Stimulated activated naive CD4-positive, alpha-beta T cell (primary cell): ENCODE data around the gene MCRIP1.

ENCODE experiments used
- DNase-seq, 6 experiments: peaks; one replicate each; lab custom pipeline; 2025; lab: John Stamatoyannopoulos, UW

MCRIP1 gene

DNA sequence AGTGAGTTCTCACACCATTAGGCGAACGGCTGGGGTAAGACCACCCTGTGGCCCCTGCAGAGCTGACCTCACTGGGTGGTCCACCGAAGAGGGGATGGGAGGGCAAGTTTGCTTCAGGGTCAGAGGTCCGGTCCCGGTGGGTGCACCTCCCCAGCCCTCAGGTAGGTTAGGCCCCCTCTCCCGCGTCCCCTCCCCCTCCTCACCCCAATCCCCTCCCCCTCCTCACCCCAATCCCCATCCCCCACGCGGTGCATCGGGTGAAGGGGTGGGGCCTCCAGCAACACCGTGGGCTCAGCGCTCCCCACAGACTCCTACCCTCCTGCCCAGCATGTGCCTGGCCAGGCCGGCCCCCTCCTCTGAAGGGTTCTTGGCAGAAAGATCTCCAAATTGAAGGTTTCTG is 13.4 kb downstream of the MCRIP1 start:
- DNase-seq, result no peak

DNA sequence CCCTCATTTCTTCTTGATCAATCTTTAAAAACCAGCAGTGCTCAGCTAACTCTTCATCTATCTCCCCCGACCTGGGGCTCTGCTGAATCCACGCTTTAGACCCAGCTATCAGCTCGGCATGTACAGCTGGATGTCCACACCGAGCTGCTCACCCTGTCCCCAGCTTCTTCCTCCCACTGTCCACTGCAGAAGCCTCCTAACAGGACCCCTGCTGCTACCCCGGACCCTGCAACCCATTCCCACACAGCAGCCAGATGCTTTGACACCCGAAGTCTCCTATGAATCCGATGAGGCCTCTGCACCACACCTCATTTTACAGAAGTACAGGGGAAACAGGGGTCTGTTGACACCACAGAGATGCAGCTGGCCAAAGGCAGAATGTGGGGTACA is 15.3 kb downstream of the MCRIP1 start:
- no peak for DNase-seq

DNA sequence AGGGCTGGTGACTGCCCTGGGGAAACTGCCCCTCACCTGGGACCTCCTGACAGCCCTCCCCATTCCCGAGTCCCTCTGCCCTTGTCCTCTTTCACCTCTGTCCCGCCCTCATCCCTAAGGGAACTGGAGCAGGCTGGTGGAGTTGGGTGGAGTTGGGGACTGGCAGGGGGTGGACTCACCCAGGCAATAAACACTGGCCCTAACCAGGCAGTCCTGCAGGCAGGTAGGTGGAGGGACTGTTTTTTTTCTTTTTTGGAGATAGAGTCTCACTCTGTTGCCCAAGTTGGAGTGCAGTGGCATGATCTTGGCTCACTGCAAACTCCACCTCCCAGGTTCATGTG is 17.5 kb downstream of the MCRIP1 start:
- no peak for DNase-seq

DNA sequence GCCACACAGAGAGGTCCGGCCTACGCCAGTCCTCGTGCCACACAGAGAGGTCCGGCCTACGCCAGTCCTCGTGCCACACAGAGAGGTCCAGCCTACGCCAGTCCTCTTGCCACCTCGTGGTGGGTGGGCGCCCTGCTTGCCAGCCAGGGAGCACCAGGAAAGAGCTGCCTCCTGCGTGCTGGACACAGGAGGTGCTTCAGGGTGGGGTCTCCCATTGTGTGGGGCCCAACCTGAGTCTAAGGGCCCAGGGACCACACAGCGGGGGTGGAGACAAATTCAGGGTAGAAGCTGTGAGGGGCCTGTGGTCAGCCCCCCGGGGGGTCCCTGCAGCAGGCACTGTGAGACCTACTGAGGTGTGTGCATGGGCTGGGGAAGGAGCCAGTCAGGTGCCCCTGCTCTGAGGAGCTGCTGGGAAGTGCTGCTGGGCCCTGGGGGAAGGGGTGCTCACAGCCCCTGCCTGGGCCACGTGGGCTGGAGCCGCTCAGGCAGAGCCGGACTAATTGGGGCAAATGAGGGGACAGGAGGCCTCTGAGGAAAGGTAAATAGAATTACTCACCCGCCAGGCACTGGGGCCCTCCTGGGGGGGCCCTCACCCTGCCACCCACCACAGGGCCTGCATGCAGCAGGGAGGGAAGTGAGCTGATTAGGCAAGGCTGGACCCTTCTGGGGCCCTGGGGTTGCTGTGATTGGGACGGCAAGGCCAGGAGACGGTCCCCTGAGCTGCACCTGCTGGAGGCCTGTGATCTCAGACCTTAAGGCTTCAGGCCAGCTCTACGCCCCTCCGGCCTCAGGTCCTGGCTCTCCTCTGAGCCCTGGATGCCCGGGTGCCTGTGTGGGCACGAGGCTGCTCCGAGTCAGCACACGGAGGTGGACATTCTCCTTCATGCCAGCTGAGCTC is 18.1 kb downstream of the MCRIP1 start:
- no peak for DNase-seq

DNA sequence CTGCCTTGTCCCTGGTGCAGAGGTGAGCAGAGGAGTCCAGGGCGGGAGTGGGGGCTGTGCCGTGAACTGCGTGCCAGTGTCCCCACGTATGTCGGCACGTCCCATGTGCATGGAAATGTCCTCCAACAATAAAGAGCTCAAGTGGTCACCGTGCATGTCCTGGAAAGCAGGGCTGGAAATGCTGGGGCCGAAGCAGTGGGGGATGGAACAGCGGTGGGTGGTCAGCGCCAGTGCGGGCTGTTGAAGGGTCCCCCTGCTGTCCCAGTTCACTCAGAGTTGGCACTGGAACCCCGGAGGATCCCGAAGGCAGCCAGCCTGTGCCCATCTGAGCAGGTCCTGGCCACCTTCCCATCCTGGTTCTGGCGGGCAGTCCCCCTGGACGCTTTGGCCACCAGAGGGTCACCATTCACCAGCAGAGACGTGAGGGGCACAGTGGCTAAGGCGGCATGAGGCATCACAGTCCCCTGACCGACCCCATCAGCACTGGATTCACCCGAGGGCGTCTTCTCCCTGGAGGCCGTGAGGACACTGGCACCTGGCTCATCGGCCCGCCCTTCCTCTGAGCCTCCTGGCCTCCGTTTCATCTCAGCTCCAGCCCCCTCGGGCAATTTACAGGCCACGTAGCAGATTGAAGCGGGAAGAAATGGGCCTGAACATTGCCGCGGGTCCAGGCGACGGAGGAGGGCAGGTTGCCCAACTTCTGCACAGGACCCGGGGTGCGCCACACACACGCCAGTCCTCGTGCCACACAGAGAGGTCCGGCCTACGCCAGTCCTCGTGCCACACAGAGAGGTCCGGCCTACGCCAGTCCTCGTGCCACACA is 19.0 kb downstream of the MCRIP1 start:
- no peak for DNase-seq

DNA sequence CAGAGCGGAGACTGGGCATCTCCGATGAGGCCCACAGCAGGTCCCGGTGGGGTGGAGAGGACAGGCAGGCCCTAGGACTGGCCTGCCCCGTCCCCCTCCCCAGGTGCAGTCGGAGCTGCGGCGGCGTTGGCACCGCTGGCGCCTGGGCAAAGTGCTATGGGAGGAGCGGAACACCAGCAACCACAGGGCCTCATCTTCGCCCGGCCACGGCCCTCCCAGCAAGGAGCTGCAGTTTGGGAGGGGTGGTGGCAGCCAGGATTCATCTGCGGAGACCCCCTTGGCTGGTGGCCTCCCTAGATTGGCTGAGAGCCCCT is 19.8 kb downstream of the MCRIP1 start:
- DNase-seq, result no peak

DNA sequence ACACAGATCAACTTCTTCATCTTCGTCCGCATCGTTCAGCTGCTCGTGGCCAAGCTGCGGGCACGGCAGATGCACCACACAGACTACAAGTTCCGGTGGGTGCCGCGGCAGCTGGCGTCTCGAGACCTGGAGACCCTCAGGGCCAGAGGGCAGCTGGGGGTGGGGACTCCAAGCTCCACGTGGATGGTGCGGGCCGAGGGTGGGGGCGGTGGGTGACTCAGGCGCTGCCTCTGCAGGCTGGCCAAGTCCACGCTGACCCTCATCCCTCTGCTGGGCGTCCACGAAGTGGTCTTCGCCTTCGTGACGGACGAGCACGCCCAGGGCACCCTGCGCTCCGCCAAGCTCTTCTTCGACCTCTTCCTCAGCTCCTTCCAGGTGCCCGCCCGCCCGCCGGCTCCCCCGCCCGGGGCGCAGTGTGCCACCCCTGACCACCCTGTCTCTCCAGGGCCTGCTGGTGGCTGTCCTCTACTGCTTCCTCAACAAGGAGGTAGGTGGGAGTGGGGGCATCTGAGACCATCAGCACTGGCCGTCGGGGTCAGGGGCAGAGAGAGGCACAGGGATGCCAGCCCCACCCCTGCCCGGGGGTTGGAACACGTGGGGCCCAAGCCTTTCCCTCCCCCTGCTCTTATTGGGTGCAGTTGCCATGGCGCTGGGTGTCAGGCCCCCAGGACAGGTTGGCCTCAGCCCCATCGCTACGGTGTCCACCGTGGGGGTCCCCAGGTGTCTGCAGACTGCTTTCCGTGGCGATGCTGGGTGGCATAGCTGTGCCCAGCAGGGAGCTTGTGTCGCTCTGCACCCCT is 20.3 kb downstream of the MCRIP1 start:
- no peak for DNase-seq

DNA sequence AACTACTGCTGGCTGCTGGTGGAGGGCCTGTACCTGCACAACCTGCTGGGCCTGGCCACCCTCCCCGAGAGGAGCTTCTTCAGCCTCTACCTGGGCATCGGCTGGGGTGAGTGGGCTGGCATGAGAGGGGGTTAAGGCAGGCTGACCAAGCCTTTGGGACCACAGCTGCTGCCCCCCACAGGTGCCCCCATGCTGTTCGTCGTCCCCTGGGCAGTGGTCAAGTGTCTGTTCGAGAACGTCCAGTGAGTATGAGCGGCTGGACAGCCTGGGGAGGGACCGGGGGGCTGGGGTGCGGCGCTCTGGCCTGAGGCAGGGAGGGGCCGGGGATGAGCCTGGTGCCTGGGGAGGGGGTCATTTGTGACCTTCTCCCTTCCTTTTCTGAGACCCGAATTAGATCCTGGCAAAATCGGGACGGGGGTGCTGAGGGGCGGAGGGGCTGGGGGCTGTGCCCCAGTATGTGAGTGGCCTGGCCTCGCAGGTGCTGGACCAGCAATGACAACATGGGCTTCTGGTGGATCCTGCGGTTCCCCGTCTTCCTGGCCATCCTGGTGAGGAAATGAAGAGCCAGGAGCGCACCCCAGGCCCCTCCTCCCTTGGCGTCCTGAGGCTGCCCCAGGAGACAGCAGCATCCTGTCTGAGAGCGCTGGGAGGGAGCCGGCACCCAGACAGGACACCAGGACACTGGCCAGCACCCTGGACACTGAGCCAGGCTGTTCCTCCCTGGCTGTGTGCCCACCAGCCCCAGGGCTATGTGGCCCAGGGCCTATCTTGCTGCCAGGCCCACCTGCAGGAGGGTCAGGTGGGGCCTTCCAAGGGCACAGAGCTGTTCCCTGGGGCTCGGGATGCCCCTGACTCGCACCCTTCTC is 21.2 kb downstream of the MCRIP1 start:
- DNase-seq, result no peak

DNA sequence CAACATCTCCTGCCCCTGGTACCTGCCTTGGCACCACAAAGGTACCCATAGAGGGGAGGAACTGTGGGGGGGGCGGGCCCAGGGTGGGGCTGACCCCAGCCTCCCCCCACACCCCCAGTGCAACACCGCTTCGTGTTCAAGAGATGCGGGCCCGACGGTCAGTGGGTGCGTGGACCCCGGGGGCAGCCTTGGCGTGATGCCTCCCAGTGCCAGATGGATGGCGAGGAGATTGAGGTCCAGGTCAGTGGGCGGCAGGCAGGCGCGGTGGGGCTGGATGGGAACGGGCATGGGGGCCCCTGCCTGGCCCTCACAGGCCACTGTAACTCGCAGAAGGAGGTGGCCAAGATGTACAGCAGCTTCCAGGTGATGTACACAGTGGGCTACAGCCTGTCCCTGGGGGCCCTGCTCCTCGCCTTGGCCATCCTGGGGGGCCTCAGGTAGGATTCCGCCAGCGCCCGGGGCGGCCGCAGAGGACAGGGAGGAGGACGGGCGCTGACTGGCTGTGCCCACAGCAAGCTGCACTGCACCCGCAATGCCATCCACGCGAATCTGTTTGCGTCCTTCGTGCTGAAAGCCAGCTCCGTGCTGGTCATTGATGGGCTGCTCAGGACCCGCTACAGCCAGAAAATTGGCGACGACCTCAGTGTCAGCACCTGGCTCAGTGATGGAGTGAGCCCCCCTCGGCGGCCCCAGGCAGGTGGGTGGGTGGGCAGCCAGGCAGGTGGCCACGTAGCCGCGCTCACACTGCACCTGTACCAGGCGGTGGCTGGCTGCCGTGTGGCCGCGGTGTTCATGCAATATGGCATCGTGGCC is 22.0 kb downstream of the MCRIP1 start:
- no peak for DNase-seq

DNA sequence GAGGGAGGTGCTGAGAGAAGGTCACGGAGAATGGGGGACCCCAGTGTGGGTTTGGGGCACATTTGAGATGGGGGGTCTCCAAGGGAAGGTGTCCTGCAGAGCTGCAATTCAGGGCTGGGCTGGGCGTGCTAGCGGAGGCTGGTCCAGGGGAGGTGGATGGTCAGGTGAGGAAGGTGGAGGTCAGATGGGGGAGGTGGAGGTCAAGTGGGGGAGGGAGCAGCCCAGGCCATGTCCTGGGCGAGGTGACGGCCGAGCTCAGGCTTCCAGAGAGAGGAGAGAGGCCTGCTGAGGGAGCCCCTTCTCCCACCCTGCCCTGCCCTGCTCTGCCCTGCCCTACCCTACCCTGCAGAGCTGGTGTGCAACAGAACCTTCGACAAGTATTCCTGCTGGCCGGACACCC is 22.6 kb downstream of the MCRIP1 start:
- DNase-seq, result no peak

DNA sequence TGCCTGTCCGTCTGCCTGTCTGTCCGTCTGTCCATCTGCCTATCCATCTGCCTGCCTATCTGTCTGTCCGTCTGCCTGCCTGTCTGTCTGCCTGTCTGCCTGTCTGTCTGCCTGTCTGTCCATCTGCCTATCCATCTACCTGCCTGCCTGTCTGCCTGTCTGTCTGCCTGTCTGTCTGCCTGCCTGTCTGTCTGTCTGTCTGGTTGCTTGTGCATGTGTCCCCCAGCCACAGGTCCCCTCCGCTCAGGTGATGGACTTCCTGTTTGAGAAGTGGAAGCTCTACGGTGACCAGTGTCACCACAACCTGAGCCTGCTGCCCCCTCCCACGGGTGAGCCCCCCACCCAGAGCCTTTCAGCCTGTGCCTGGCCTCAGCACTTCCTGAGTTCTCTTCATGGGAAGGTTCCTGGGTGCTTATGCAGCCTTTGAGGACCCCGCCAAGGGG is 23.5 kb downstream of the MCRIP1 start:
- DNase-seq, result no peak

DNA sequence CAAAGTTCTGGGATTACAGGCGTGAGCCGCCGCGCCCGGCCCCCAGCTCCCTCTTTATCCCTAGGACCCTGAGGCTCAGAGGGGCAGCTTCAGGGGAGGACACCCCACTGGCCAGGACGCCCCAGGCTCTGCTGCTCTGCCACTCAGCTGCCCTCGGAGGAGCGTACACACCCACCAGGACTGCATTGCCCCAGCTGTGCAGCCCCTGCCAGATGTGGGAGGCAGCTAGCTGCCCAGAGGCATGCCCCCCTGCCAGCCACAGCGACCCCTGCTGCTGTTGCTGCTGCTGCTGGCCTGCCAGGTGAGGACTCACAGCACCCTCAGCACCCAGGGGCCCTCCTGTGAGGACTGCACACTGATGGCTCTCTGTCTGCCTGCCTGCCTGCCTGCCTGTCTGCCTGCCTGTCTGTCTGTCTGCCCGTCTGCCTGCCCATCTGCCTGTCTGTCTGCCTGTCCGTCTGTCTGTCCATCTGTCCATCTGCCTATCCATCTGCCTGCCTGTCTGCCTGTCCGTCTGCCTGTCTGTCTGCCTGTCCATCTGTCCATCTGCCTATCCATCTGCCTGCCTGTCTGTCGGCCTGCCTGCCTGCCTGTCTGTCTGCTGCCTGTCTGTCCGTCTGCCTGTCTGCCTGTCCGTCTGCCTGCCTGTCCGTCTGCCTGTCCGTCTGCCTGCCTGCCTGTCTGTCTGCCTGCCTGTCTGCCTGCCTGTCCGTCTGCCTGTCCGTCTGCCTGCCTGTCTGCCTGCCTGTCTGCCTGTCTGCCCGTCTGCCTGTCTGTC is 24.1 kb downstream of the MCRIP1 start:
- DNase-seq, result no peak

DNA sequence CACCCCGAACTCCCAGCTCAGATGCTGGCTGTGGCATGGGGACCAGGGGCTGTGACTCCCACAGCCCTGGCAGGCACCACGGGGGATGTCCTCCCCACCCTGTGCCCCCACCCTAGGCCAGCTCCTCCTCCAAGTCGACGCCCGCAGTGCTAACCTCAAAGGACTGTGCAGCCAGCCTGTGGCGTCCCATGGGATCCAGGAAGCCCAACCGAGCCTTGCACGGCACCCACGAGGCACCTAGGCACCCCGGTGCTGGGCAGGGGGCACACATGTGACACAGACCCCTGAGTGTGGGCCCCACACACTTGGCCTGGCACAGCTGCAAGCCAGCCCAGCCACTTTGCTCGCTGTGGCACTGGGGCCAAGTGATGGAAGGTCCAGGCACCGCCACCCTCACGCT is 25.3 kb downstream of the MCRIP1 start:
- DNase-seq, result no peak

DNA sequence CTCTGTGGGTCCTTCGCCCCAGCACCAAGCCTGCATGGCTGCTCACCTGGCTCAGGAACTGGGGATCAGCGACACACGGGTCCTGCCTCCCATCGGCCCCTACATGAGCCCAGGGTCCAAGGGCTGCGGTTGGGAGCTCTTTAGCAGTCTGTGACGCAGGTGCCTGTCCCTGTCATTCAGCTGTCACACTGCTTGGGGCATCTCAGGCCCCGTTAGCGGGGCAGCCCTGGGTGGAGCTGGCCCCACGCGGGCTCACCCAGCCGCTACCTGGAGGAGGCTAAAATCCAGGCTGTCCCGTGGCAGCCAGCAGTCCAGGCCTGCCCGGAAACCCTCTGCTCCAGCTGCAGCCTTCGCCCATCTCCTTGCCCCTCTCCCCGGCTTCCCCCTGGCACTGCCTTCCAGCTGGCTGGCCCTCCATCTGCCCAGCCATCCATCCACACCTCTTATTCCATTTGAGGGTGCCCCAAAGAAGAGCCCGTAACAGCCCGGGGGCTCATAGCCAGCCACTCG is 25.8 kb downstream of the MCRIP1 start:
- DNase-seq, result no peak

DNA sequence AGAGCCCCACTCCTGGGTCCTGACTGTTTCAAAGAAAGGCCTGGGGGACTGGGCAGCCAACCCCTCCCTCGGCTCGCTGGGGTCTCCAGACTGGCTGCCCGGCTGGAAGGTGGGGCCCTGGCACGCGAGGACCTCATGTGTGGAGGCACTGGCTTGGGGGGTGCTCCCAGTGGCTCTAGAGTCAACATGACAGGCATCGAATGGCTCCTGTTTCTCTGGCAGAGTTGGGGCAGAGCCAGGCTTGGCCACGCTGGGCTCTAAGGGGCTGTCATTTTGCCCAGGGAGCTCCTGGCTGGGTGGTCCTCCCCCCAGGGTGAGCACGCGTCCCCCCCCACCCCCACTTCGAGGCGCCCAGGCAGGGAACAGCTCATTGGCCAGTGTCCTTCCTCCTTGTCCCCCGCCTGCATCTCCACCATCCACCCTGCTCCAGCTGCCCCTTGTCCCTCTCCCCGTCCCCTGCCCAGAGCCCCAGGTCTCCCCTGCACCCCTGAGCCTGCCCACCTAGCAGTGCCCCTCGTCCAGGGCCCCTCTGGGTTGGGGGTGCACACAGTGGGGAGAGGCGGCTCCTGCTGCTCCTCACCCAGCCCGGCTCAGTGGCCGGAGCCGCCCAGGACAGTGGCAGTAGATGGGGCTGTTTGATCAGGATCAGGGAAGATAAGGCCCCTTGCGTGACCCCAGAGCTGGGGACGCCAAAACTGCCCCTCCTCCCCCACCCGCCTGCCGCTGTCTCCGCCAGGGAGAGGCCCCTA is 26.5 kb downstream of the MCRIP1 start:
- DNase-seq, result no peak

DNA sequence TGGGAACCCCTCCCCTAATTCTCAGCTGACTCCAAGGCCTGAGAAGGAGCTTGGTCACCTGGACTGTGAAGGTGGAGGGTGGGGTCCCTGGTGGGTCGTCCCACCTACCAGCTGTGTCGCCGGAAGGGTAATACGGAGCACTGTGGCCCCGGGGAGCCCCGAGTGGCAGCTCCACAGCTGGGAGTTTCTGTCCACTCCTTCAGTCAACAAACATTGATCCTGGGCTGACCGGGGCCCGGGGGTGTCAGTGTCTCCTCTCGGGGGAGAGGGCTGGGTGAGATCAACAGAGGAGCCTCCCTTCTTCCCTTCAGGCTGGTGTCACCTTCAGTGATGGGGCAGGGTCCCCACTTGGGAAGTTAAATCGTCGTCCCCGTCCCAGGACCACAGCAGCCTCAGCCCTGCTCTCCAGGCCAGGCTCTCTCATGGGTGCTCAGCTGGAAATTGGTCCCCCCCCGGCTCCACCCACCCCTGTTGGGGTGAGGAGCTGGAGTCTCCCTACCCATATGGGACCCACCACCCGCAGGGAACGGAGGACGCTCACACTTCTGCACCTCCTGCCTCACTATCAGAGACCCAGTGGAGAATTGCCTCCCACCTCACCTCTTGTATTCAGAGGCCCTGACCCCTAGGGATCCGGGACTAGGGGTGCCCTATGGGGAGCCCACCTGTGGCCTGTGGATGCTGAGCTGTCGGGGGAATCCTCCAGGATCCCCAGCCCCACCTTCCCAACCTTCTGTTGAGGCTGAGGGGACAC is 27.2 kb downstream of the MCRIP1 start:
- no peak for DNase-seq

DNA sequence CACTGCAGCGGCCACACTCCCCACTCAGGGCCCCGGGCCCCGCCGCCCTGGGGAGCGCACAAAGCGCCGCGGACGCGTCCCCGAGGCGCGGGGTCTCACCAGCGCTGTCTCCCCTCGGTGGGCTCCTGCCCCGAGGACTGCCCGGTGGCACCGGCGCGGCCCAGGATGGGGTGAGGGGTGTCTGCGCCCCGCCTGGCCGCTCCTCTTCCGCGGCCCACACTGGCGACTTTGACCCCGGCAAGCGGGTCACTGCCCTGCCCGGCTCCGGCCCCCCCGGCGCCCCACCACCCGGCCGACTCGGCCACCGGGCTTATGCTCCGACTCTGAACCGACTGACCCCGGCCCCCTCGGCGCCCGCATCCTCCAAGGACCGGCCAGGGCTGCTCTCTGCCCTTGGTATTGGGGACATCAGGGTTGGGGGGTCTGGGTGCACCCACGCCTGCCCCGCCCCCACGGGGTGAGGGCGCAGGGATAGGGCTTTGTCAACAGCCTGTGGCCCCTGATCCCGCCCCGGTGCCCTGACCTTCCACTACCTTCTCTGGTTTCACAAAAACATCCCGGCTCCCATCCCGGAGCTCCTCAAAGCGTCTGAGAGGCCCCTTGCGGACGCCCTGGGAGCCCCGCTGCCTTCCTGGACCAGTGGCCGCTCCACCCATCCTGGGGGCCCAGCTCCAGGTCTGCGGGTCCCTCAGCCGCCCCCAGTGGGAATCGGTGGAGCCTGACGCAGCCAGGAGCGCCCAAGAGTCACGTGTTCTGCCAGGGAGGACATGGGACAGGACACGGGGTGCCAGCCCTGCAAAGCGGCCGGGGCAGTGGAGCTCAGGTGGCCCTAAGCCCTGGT is 28.3 kb downstream of the MCRIP1 start:
- no peak for DNase-seq
